Measurements from ENCODE around the gene IFNGR1.

Gene IFNGR1

GRCh38 chr6:137248702-137249101, 29.5 kb upstream of the IFNGR1 start:
- peaks cover 0 to 6% (median 4%) of the 10 kb centered on the region in 5 experiments for H3K9me3 ChIP-seq (ENCODE audit: control extremely low read depth in 1 of 5, control insufficient read depth in 4 of 5, insufficient read depth in 2 of 5, low read depth in 1 of 5, low read length in 4 of 5)
- peaks cover 0 to 8% (median 1%) of the 10 kb centered on the region in 4 experiments for H3K4me1 ChIP-seq (ENCODE audit: control extremely low read depth in 1 of 4, control insufficient read depth in 4 of 4, insufficient read depth in 4 of 4, low read length in 3 of 4)
- no peak overlapping the region for H3K27ac ChIP-seq (ENCODE audit: insufficient read depth in 1 of 2, low read depth in 1 of 2, low read length in 2 of 2, poor library complexity in 1 of 2, severe bottlenecking in 2 of 2)
- ChIA-PET POLR2A (no interaction called here), CTCF (interaction anchor here (1.1 to 1.3 kb wide), 3 partner anchors 10 to 65 kb away, joined by 3 to 4 read pairs (median 3); no protein-coding TSS in a partner anchor)
- H3K36me3 ChIP-seq (ENCODE audit: control insufficient read depth in 4 of 4, insufficient read depth in 4 of 4, low read length in 3 of 4) = no peaks in the 10 kb centered on the region
- H3K27me3 ChIP-seq (replicated peaks in 2 of 5; ENCODE audit: control insufficient read depth in 4 of 5, insufficient read depth in 5 of 5, low read length in 4 of 5) = no peaks in the 10 kb centered on the region
- WGBS (ENCODE audit: insufficient coverage) = 26% methylated on average over 4 of the region's 4 CpGs
- peak in 2 of 3 donors; percentile 61 to 75 for DNase-seq
- no peak overlapping the region for H3K4me3 ChIP-seq (ENCODE audit: control insufficient read depth in 1 of 7, extremely low read depth in 1 of 7, insufficient read depth in 4 of 7, low read depth in 2 of 7, low read length in 6 of 7)

GRCh38 chr6:137247724-137248123, 28.5 kb upstream of the IFNGR1 start:
- Histone ChIP-seq H3K9me3 (ENCODE audit: control extremely low read depth in 1 of 5, control insufficient read depth in 4 of 5, insufficient read depth in 2 of 5, low read depth in 1 of 5, low read length in 4 of 5) (peaks cover 0 to 6% (median 2%) of the 10 kb centered on the region in 5 experiments), H3K4me1 (ENCODE audit: control extremely low read depth in 1 of 4, control insufficient read depth in 4 of 4, insufficient read depth in 4 of 4, low read length in 3 of 4) (peaks cover 0 to 8% (median 1%) of the 10 kb centered on the region in 4 experiments), H3K36me3 (ENCODE audit: control insufficient read depth in 4 of 4, insufficient read depth in 4 of 4, low read length in 3 of 4) (no peaks in the 10 kb centered on the region), H3K4me3 (ENCODE audit: control insufficient read depth in 1 of 7, extremely low read depth in 1 of 7, insufficient read depth in 4 of 7, low read depth in 2 of 7, low read length in 6 of 7) (no peak overlapping the region), H3K27me3 (replicated peaks in 2 of 5; ENCODE audit: control insufficient read depth in 4 of 5, insufficient read depth in 5 of 5, low read length in 4 of 5) (no peaks in the 10 kb centered on the region), H3K27ac (ENCODE audit: insufficient read depth in 1 of 2, low read depth in 1 of 2, low read length in 2 of 2, poor library complexity in 1 of 2, severe bottlenecking in 2 of 2) (no peak overlapping the region)
- DNase-seq = no peak
- ChIA-PET POLR2A (no interaction called here), CTCF (interaction anchor here (1.0 to 1.6 kb wide), 5 partner anchors 10 to 170 kb away, joined by 3 to 6 read pairs (median 4); no protein-coding TSS in a partner anchor)

GRCh38 chr6:137246791-137247202, 27.6 kb upstream of the IFNGR1 start:
- CTCF ChIA-PET = interaction anchor here (1.0 to 1.6 kb wide), 4 partner anchors 9 to 169 kb away, joined by 3 to 6 read pairs (median 4); no protein-coding TSS in a partner anchor
- POLR2A ChIA-PET = no interaction called here
- WGBS (ENCODE audit: insufficient coverage) = no CpG with 5 or more reads among the region's 1 CpG
- peaks cover 0 to 2% (median 0%) of the 10 kb centered on the region in 5 experiments for H3K9me3 ChIP-seq (ENCODE audit: control extremely low read depth in 1 of 5, control insufficient read depth in 4 of 5, insufficient read depth in 2 of 5, low read depth in 1 of 5, low read length in 4 of 5)
- no peak overlapping the region for H3K4me3 ChIP-seq (ENCODE audit: control insufficient read depth in 1 of 7, extremely low read depth in 1 of 7, insufficient read depth in 4 of 7, low read depth in 2 of 7, low read length in 6 of 7)
- no peaks in the 10 kb centered on the region for H3K36me3 ChIP-seq (ENCODE audit: control insufficient read depth in 4 of 4, insufficient read depth in 4 of 4, low read length in 3 of 4)
- H3K27me3 ChIP-seq (replicated peaks in 2 of 5; ENCODE audit: control insufficient read depth in 4 of 5, insufficient read depth in 5 of 5, low read length in 4 of 5) = no peaks in the 10 kb centered on the region
- H3K4me1 ChIP-seq (ENCODE audit: control extremely low read depth in 1 of 4, control insufficient read depth in 4 of 4, insufficient read depth in 4 of 4, low read length in 3 of 4) = peaks cover 0 to 8% (median 1%) of the 10 kb centered on the region in 4 experiments
- no peak overlapping the region for H3K27ac ChIP-seq (ENCODE audit: insufficient read depth in 1 of 2, low read depth in 1 of 2, low read length in 2 of 2, poor library complexity in 1 of 2, severe bottlenecking in 2 of 2)
- no peak for DNase-seq

GRCh38 chr6:137246164-137246563, 27.0 kb upstream of the IFNGR1 start:
- Histone ChIP-seq H3K27ac (ENCODE audit: insufficient read depth in 1 of 2, low read depth in 1 of 2, low read length in 2 of 2, poor library complexity in 1 of 2, severe bottlenecking in 2 of 2) (no peak overlapping the region), H3K4me3 (ENCODE audit: control insufficient read depth in 1 of 7, extremely low read depth in 1 of 7, insufficient read depth in 4 of 7, low read depth in 2 of 7, low read length in 6 of 7) (no peak overlapping the region), H3K4me1 (ENCODE audit: control extremely low read depth in 1 of 4, control insufficient read depth in 4 of 4, insufficient read depth in 4 of 4, low read length in 3 of 4) (peaks cover 0 to 8% (median 1%) of the 10 kb centered on the region in 4 experiments), H3K36me3 (ENCODE audit: control insufficient read depth in 4 of 4, insufficient read depth in 4 of 4, low read length in 3 of 4) (no peaks in the 10 kb centered on the region), H3K27me3 (replicated peaks in 2 of 5; ENCODE audit: control insufficient read depth in 4 of 5, insufficient read depth in 5 of 5, low read length in 4 of 5) (no peaks in the 10 kb centered on the region), H3K9me3 (ENCODE audit: control extremely low read depth in 1 of 5, control insufficient read depth in 4 of 5, insufficient read depth in 2 of 5, low read depth in 1 of 5, low read length in 4 of 5) (peaks cover 0 to 2% (median 0%) of the 10 kb centered on the region in 5 experiments)
- DNase-seq = no peak
- POLR2A ChIA-PET = no interaction called here
- whole genome bisulfite sequencing (ENCODE audit: insufficient coverage) = 96% methylated on average over 4 of the region's 4 CpGs
- CTCF ChIA-PET = no interaction called here

- H3K27ac ChIP-seq (ENCODE audit: insufficient read depth in 1 of 2, low read depth in 1 of 2, low read length in 2 of 2, poor library complexity in 1 of 2, severe bottlenecking in 2 of 2) = no peak overlapping the region
- ChIA-PET CTCF (no interaction called here), POLR2A (no interaction called here)
- peaks cover 0 to 16% (median 11%) of the 10 kb centered on the region in 4 experiments for H3K4me1 ChIP-seq (ENCODE audit: control extremely low read depth in 1 of 4, control insufficient read depth in 4 of 4, insufficient read depth in 4 of 4, low read length in 3 of 4)
- 100% methylated on average over 2 of the region's 3 CpGs for WGBS (ENCODE audit: insufficient coverage)
- no peak for DNase-seq
- H3K9me3 ChIP-seq (ENCODE audit: control extremely low read depth in 1 of 5, control insufficient read depth in 4 of 5, insufficient read depth in 2 of 5, low read depth in 1 of 5, low read length in 4 of 5) = peaks cover 0 to 3% (median 0%) of the 10 kb centered on the region in 5 experiments
- no peak overlapping the region for H3K4me3 ChIP-seq (ENCODE audit: control insufficient read depth in 1 of 7, extremely low read depth in 1 of 7, insufficient read depth in 4 of 7, low read depth in 2 of 7, low read length in 6 of 7)
- H3K36me3 ChIP-seq (ENCODE audit: control insufficient read depth in 4 of 4, insufficient read depth in 4 of 4, low read length in 3 of 4) = no peaks in the 10 kb centered on the region
- no peaks in the 10 kb centered on the region for H3K27me3 ChIP-seq (replicated peaks in 2 of 5; ENCODE audit: control insufficient read depth in 4 of 5, insufficient read depth in 5 of 5, low read length in 4 of 5)
These were observed 22.4 kb upstream of the IFNGR1 start for GRCh38 chr6:137241481-137242038.

- peak in 2 of 3 donors; percentile 70 to 80 for DNase-seq
- Histone ChIP-seq H3K27me3 (replicated peaks in 2 of 5; ENCODE audit: control insufficient read depth in 4 of 5, insufficient read depth in 5 of 5, low read length in 4 of 5) (no peaks in the 10 kb centered on the region), H3K4me1 (ENCODE audit: control extremely low read depth in 1 of 4, control insufficient read depth in 4 of 4, insufficient read depth in 4 of 4, low read length in 3 of 4) (peaks cover 0 to 21% (median 11%) of the 10 kb centered on the region in 4 experiments), H3K4me3 (ENCODE audit: control insufficient read depth in 1 of 7, extremely low read depth in 1 of 7, insufficient read depth in 4 of 7, low read depth in 2 of 7, low read length in 6 of 7) (no peak overlapping the region), H3K36me3 (ENCODE audit: control insufficient read depth in 4 of 4, insufficient read depth in 4 of 4, low read length in 3 of 4) (no peaks in the 10 kb centered on the region), H3K9me3 (ENCODE audit: control extremely low read depth in 1 of 5, control insufficient read depth in 4 of 5, insufficient read depth in 2 of 5, low read depth in 1 of 5, low read length in 4 of 5) (peaks cover 0 to 3% (median 0%) of the 10 kb centered on the region in 5 experiments), H3K27ac (ENCODE audit: insufficient read depth in 1 of 2, low read depth in 1 of 2, low read length in 2 of 2, poor library complexity in 1 of 2, severe bottlenecking in 2 of 2) (no peak overlapping the region)
- ChIA-PET CTCF (interaction anchor here (0.7 to 2.2 kb wide), 5 partner anchors 23 to 164 kb away, joined by 3 to 7 read pairs (median 3); no protein-coding TSS in a partner anchor), POLR2A (interaction anchor here (0.6 kb wide), 1 partner anchor 47 kb away, joined by 8 read pairs; no protein-coding TSS in a partner anchor)
- WGBS (ENCODE audit: insufficient coverage) = 6% methylated on average over 1 of the region's 1 CpG
These were observed 21.0 kb upstream of the IFNGR1 start for GRCh38 chr6:137240168-137240567.

GRCh38 chr6:137237413-137238170, 18.4 kb upstream of the IFNGR1 start:
- no peak for DNase-seq
- Histone ChIP-seq H3K36me3 (ENCODE audit: control insufficient read depth in 4 of 4, insufficient read depth in 4 of 4, low read length in 3 of 4) (no peaks in the 10 kb centered on the region), H3K4me1 (ENCODE audit: control extremely low read depth in 1 of 4, control insufficient read depth in 4 of 4, insufficient read depth in 4 of 4, low read length in 3 of 4) (peaks cover 16 to 46% (median 30%) of the 10 kb centered on the region in 4 experiments), H3K27me3 (replicated peaks in 2 of 5; ENCODE audit: control insufficient read depth in 4 of 5, insufficient read depth in 5 of 5, low read length in 4 of 5) (no peaks in the 10 kb centered on the region), H3K4me3 (ENCODE audit: control insufficient read depth in 1 of 7, extremely low read depth in 1 of 7, insufficient read depth in 4 of 7, low read depth in 2 of 7, low read length in 6 of 7) (no peak overlapping the region), H3K27ac (ENCODE audit: insufficient read depth in 1 of 2, low read depth in 1 of 2, low read length in 2 of 2, poor library complexity in 1 of 2, severe bottlenecking in 2 of 2) (no peak overlapping the region), H3K9me3 (ENCODE audit: control extremely low read depth in 1 of 5, control insufficient read depth in 4 of 5, insufficient read depth in 2 of 5, low read depth in 1 of 5, low read length in 4 of 5) (peaks cover 0 to 3% (median 0%) of the 10 kb centered on the region in 5 experiments)
- CTCF ChIA-PET = interaction anchor here (0.6 to 2.2 kb wide), 6 partner anchors 10 to 77 kb away, joined by 3 to 7 read pairs (median 4); no protein-coding TSS in a partner anchor
- POLR2A ChIA-PET = no interaction called here

All from common myeloid progenitor, CD34-positive (primary cell).